IMR-90 (cell line): ENCODE data around the gene HMGN1.

ENCODE experiments used
- CHD1 ChIP-seq: IDR thresholded peaks from 2 replicates; pipeline ENCODE4 v1.6.1; 2012; ENCODE audit warnings: low read depth, low read length, improper control_type of control experiment
- CTCF ChIP-seq: conservative IDR thresholded peaks from 2 replicates; pipeline ENCODE4 v1.5.1; 2012; ENCODE audit warnings: mild to moderate bottlenecking, low read depth, low read length, improper control_type of control experiment
- ELK1 ChIP-seq: fragments of 150-350 bp; IDR thresholded peaks from 2 replicates; pipeline ENCODE4 v1.6.1; 2016; ENCODE audit warnings: low read depth, mild to moderate bottlenecking, low read length, moderate library complexity, borderline replicate concordance
- FOS ChIP-seq: fragments of 150-350 bp; IDR thresholded peaks from 2 replicates; pipeline ENCODE4 v1.6.1; 2016; ENCODE audit warnings: low read depth, low read length
- MAZ ChIP-seq: IDR thresholded peaks from 2 replicates; pipeline ENCODE4 v1.6.1; 2012; ENCODE audit warnings: low read depth, mild to moderate bottlenecking, low read length, improper control_type of control experiment, moderate library complexity, borderline replicate concordance
- MXI1 ChIP-seq: IDR thresholded peaks from 2 replicates; pipeline ENCODE4 v1.6.1; 2012; ENCODE audit warnings: low read depth, mild to moderate bottlenecking, low read length, moderate library complexity, borderline replicate concordance
- NFE2L2 ChIP-seq: fragments of 150-350 bp; IDR thresholded peaks from 2 replicates; pipeline ENCODE4 v1.6.1; 2016; ENCODE audit warnings: low read depth, mild to moderate bottlenecking, low read length
- POLR2A ChIP-seq: IDR thresholded peaks from 2 replicates; pipeline ENCODE4 v1.6.1; 2012; ENCODE audit warnings: mild to moderate bottlenecking, low read depth, low read length
- RAD21 ChIP-seq: IDR thresholded peaks from 2 replicates; pipeline ENCODE4 v1.6.1; 2012; ENCODE audit warnings: low read length, improper control_type of control experiment
- RCOR1 ChIP-seq: IDR thresholded peaks from 2 replicates; pipeline ENCODE4 v1.6.1; 2012; ENCODE audit warnings: mild to moderate bottlenecking, low read length, improper control_type of control experiment; ENCODE audit not compliant: insufficient replicate concordance
- RFX5 ChIP-seq: IDR thresholded peaks from 2 replicates; pipeline ENCODE4 v1.8.0; 2012; ENCODE audit warnings: low read depth, mild to moderate bottlenecking, low read length, moderate library complexity
- USF2 ChIP-seq: fragments of 150-350 bp; IDR thresholded peaks from 2 replicates; pipeline ENCODE4 v1.6.1; 2017; ENCODE audit warnings: mild to moderate bottlenecking, antibody characterized with exemption, low read length, low read depth

GRCh38 chr21:39366563-39366962 lies 17.7 kb upstream of the HMGN1 start:
- no peak for TF ChIP-seq POLR2A
- no peak for TF ChIP-seq RCOR1
- TF ChIP-seq RFX5 = no peak
- no peak for TF ChIP-seq CTCF
- no peak for TF ChIP-seq MXI1
- TF ChIP-seq FOS = no peak
- no peak for TF ChIP-seq MAZ
- no peak for TF ChIP-seq USF2
- TF ChIP-seq RAD21 = no peak
- no peak for TF ChIP-seq CHD1
- no peak for TF ChIP-seq NFE2L2
- no peak for TF ChIP-seq ELK1
